ENCODE data around the gene GOSR2. TPM values are rescaled to one million over a fixed set of nuclear protein-coding genes. Genes with fewer than 3 reads are reported as not detected.
"Not testable (repeated sequence)": the region's sequence is repeated elsewhere in the genome, so short reads cannot be mapped to it uniquely, and the experiment has no call there.

Gene GOSR2
- total RNA-seq, 1 experiment from 2014 or later, result 28.7 TPM

DNA sequence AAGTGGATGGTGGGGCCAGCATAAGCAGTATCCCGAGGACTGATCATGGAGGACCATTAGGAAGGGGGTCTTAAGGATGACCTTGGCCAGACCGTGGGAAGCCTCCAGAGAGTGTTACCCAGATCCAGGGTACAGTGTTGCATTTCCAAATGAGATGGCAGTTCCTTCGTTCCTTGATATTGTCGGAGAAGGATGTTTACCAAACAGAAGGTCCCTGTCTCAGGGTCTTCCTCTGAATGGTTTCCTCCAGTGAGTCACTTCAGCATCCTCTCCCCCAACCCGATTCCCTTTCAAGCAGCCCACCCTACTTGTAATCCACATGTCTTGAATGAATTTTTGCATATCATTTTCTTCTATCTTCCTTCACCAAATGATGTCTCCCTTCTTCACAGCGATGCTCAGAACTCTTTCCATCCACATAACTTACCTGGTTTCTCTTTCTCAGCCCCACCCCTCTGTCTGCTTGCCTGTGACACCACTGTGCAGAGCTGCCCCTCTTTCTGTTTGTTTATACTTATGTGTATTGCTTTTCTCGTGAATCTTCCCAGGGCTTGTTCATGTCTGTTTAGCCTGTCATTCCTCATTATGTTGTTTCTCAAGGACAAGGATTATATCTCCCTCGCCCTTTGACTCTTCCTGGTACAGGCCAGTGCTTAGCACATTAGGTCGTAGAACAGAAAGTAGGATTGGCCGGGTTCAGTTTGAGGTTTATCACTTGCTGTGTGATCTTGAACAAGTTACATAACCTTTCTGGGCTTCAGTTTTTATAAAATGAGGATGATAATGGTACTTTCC, 5.7 kb downstream of the GOSR2 start:
- DNase-seq (ENCODE audit: low read depth), result no peak

DNA sequence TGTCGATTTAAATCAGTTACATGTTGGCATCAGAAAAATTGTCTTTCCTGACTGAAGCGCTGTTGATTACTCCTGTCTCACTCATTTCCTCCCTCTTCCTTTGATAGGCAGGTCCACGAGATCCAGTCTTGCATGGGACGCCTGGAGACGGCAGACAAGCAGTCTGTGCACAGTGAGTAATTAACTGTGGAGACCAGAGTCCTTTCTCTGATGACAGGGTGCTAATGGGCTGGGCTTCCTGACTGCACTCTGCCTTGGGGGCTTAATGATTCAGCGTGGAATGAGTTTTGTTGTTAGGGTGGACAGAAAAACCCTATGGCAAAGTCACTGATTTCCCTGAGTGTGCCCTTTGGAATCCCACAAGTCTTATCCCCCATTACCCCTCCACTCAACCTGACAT, 6.5 kb downstream of the GOSR2 start:
- DNase-seq (ENCODE audit: low read depth), result no peak

DNA sequence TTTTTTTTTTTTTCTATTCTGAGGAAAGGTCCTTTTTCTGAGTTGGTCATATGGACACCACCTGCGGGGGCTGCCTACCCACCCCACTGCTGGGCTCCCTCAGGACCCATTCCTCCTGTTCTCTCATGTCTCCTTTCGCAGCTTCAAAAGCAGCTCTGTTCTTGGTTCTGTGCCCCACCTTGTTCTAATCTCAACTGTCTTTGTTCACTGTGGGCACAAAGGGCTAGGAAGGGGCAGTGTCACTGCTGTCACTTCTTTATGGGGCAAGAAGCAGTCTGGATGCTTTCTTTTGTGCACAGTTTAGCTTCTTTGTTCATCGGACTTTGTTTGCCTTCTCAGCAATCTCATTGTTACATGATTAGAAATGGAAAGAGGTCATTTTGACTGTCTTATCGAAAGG, 7.1 kb downstream of the GOSR2 start:
- no peak for DNase-seq (ENCODE audit: low read depth)

DNA sequence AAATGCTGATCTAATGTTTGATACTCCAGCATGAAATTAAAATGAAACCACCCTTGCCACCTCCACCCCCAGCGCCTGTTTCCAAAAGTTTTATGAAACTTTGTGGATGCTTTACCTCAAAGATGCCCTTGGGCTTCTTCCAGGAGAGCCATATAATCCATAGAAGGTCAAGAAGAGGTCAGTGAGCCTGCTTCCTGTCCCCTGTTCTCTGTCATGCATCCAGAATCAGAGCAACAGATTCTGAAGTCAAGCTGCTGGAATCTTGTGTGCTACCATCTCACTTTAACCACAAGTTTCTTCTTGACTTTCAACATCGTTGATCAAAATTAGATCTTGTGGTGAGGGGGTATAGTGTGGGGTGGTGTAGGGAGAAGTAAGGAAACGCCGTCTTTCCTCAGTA, 8.6 kb downstream of the GOSR2 start:
- DNase-seq (ENCODE audit: low read depth), result no peak

DNA sequence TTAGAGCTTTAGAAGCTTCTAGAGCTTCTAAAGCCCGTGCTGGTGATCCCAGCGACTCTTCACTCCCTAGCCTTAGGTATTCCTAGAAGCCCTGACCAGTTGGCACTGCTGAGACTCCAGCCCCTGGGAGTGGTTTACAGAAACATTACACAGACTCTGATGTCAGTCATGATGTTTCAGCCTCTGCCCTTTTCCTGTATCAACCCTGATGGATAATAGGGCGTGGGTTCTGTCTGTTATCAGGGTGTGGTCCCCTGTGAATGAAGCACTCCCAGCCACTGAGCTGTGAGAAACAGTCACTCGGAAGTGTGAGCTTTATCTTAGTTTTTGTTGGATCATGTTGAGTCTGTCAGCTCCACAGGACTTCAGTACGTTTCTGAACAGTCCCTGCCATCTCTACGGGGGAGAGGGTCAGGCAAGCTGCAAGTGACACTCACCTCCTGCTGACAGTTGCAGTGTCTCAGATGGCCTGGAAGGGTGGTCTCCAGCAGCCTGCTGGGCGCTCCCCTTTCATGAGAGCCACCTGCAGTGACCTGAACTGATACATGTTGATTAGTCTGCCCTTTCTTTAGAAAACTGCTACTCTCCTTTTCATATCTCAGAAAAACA, 12.8 kb downstream of the GOSR2 start:
- DNase-seq (ENCODE audit: low read depth), result no peak

DNA sequence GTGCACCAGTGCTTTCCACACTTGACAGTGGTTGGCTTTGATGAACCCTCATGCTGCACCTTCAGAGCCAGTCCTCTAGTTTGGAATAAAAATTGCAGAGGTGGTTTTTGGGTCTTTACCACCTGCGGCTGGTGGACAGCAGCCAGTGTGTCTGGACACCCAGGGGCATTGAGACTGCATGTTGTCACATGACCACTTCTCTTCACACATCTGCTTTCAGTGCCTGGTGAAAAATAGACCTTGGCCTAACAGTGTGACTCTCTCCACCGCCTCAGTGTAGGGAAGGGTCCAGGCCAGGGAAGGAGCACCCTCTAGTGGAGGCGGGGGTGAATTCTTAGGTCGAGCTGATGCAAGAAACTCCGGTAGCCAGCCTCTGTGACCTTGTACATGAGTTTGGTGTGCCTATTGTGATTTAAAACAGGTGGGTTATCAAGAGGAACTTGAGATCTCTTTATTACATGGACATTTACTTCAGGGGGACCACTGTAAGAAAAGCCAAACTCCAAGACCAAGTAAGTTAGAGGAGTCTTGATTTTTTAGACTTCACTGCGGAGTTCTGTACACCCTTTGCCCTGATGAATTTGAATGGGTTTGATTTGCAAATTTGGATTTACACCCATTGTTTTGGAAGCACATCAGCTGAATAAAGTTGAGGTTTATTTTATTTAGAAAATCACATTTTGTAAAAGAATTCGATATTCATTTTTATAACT, 17.9 kb downstream of the GOSR2 start:
- DNase-seq (ENCODE audit: low read depth), result peak; percentile 57

DNA sequence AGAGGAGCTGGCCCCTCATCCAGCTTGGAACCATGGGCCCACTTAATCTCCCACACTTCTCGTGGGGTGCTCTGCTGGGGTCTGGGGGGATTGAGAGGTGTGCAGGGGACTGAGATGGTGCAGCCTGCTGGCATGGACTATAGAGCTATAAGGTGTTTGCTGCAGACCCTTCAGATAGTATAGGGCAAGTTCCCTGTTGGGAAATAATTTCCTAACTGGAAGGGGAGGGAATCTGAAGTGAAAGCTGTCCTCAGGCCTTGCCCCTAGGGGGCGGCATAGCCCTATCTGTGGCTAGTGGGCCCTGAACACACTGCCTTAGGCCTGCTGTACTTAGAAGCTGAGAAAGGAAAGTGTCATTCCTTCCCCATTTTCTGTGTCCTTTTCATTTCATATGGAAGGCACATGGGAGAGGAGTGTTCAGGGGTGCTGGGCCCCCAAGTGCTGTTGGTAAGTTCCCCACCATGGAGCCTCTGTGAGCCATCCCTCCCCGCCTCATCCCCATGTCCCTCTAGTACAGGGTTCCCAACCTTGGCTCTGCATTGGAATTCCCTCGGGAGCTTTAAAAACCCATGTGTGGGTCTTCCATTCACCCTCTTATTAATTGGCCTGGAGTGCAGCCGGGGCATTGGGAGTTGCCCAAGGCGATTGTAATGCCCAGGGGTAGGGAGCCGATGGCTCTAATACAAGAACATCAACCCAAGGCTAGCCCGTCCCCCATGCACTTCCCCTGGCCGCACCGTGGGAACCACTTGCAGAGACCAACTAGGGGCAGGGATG, 19.7 kb downstream of the GOSR2 start:
- peak; percentile 62 for DNase-seq (ENCODE audit: low read depth)

DNA sequence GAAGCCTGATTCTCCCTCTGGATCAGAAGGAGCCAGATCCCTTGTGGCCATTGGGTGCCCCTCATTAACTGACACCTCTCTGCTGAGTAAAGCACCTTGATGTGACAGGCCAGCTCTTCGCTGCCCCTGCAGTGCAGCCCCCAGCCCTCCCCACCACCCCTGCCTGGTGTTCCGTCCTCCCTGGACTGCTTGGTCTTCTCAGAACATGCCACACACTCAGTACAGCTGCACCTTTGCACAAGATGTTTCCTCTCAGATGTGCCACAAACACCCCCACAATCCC, 20.2 kb downstream of the GOSR2 start:
- no peak for DNase-seq (ENCODE audit: low read depth)

DNA sequence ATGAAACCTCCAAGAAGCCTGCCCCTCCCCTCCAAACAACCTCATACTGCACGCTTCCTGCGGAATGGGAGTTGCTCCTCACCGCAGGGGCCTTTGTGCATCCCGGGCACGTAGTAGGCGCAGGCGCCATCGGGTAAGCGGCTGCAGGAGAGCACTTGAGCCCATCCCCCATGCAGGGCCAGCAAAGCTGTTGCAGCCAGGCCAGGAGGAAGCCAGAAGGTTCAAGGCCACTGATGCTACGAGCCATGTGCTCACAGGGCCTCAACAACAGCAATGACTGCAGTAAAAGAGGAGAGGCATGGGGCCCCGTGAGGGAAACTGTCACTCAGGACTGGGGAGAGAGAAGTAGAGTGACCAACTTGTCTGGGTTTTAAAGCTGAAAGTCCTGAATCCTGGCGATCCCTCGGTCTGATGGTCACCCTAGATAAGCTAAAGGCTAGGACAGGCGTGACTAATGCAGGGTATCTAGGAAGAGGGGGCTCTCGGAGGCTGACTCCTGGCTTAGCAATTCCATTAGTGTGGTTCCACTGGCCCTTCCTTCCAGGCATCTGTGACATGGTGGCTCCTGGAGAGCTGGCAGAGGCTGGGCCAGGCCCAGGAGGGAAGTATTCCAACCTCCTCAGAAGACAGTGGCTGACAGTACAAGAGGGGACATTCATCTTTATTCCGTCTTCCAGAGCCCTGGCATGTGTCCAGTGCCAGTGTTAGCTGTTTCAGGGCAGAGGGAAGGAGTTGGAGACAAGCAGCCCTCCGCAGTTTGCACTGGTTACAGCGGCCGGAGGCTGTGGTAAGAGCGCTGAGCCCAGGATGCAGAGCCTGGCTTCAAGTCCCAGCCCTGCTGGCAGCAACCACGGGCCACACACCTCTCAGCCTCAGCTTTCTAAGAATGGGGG, 20.8 kb downstream of the GOSR2 start:
- DNase-seq (ENCODE audit: low read depth), result no peak

DNA sequence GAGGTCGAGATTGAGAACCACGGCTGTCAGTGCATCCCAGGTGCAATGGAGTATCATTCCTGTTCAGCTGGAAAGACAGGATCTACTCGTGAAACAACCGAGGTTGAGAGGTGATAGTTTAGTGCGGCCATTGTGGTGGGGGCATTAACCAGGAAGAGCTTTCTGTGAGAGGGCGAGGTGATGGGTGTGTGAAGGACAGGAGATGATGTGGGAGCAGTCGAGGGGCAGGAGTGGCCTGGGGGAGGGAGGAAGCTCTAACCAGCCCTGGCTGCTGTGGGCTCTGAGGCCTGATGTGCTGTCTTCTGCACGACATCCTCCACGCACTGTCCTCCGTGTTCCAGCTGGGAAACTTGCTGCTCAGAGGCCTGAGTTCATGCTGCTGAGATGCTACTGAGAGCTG, 22.0 kb downstream of the GOSR2 start:
- no peak for DNase-seq (ENCODE audit: low read depth)

DNA sequence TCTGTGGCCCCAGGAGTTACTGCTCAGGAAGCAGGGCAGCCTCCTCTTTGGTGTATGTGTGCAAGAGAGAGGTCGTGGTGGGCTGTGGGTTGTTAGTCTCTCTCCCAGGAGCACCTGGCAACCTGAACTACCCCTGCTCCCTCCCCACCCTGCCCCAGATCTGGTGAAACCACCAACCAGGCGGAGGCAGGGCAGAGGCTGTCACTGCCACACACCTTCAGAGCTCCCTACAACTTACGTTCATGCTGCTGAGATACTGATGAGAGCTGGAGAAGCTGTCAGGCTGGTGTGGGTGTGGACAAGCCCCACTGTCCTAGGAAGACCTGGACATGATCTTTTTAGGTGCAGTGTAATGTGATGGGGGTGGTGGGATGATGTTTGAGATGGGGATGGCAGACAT, 24.3 kb downstream of the GOSR2 start:
- DNase-seq (ENCODE audit: low read depth), result no peak

DNA sequence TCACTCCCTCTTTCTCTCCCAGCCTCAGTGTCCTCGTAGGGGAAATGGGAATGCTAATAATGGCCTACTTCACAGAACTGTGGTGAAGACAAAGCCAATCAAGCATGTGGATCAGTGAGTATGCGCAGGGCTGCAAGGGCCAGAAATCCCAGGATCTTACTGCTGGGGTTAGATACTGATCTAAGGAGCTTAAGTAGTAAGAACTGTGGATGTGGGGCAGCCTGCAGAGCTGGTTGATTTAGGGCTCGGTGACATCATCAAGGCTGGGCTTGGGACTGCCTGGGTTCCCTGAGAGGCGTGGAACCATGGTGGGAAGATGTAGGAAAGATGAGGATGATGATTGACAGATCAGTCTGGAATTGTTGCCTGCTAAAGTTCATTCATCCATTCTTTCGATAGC, 25.6 kb downstream of the GOSR2 start:
- no peak for DNase-seq (ENCODE audit: low read depth)

DNA sequence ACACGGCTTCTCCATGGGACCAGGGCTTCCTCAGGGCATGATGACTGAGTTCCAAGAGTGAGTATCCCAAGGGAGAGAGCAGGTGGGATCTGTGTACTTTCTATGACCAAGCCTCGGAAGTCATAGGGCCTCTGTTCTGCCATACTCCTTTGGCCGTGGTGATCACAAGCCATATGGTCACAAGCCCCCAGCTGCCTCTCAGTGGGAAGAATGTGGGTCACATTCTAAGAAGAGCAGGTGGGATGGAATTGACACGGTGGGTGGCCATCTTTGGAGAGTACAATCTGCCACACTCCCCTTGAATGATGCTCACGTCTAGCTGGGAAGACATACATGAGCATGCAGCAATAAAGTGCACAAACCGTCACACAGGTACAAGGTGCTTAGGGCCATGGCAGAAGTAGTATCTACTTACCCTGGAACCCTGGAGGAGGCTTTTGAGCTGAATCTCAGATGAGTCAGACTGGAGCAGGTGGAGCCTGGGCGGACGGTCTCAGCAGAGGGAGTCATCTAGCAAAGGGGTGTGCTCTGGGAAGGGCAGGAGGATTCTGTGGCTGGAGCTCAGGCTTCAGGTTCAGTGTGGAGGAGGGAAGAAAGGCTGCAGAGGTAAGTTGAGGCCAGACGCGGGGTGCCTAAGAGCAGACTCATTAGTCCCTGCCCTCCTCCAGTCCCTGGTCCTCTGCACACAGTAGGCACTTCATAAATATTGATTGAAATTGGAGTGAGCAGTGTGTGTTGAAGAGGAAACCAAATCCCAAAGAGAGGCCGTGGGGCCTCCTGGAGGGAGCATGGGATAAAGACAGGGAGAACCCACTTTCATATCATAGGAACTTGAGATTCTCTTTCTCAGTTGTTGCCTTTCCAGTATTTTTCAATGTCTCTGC, 26.6 kb downstream of the GOSR2 start:
- peak; percentile 35 for DNase-seq (ENCODE audit: low read depth)

DNA sequence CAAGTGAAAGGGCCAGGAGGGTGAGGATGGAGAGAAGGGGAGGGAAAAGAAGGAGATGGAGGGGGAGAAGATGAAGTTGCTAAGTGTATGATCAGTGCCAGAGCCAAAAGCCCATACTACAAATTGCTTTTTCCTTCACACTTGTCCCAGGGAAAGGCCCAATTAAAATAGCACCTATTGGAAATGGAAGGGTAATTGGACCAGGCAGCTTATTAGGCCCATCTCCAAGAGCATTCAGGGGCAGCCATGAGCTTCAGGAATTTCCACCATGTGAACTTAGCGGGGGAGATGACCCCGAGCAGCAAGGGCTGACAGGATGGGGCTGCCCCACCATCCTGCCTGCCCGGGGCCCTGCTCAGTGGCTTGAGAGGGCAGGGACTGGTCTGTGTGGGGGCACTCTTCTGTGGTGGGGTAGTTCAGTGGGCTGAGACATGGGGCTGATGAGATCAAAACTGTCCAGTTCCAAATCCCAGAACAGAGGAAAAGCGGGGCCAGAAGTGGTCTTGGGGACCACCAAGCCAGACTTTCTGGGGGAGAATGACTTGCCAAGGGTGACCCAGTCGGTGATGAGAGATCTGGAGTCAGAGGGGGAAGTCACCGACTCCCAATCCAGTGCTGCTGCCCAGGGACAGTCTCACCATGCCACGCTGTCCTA, 27.5 kb downstream of the GOSR2 start:
- DNase-seq (ENCODE audit: low read depth), result no peak

DNA sequence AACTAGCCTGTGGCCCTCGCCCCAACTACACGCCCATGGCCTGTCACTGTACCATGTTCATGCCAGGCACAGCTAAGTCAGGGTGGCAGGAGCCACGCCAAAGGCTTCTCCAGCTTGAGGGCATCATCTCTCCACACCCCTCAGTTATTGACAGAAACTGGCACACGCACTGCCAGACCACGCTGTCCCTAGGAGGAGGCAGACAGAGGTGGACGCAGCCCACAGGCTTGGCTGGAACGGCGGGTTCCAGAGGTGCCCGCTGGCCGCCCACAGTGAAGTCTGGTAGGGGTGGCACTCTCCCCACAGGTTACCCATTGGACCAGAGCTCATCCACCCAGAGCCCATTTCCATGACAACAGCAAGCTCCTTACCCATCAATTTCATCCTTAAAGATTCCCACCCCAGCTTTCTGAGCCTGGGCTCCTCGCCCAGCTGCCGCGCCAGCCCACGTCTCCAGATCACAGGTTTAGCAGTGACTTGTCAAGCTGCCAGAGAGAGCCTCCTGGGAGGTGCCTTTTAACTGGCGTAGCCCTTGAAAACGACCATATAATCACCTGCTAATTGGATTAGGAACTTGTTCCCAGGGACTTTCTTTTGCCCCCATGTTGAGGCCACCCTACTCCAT, 28.1 kb downstream of the GOSR2 start:
- no peak for DNase-seq (ENCODE audit: low read depth)

DNA sequence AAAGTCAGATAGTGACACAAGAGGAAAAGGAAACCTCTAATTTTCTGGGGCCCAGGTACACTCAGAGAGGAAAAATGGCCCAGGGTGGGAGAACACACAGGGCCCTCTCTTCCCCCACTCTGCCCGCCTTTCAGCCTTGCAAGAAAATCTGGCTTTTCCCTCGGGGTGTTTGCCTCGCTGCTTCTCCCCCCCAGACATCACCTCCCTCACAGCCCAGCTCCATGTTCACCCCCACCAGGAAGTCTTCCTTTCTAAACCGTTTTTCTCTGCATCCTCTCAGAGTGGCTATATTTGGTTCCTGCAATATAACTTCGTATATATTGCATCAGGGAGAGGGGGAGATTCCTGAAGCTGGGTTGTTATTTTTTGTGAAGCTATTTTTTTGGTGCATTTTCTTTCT, 28.7 kb downstream of the GOSR2 start:
- DNase-seq (ENCODE audit: low read depth), result no peak

DNA sequence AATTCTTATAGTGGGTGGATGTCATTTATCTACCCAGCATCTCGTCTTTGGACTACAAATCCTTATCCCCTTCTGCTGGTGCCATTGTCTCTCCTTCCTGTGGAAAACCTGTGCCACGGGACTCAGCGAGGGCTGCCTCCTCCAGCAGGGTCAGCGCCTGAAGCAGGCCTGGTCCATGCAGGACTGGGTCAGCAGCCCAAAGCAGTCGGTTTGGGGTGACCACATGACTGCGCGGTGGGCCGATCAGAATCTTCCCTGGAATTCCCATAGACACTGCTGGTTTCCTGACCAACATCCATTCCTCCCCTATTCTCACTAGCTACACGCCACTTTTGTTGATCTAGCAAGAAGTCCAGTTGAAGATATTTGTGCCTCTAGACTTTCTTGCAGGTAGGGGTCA, 29.2 kb downstream of the GOSR2 start:
- no peak for DNase-seq (ENCODE audit: low read depth)

DNA sequence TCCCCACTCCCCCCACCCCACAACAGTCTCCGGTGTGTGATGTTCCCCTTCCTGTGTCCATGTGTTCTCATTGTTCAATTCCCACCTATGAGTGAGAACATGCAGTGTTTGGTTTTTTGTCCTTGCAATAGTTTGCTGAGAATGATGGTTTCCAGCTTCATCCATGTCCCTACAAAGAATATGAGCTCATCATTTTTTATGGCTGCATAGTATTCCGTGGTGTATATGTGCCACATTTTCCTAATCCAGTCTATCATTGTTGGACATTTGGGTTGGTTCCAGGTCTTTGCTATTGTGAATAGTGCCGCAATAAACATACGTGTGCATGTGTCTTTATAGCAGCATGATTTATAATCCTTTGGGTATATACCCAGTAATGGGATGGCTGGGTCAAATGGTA, 30.2 kb downstream of the GOSR2 start:
- not testable (repeated sequence) for DNase-seq (ENCODE audit: low read depth)

DNA sequence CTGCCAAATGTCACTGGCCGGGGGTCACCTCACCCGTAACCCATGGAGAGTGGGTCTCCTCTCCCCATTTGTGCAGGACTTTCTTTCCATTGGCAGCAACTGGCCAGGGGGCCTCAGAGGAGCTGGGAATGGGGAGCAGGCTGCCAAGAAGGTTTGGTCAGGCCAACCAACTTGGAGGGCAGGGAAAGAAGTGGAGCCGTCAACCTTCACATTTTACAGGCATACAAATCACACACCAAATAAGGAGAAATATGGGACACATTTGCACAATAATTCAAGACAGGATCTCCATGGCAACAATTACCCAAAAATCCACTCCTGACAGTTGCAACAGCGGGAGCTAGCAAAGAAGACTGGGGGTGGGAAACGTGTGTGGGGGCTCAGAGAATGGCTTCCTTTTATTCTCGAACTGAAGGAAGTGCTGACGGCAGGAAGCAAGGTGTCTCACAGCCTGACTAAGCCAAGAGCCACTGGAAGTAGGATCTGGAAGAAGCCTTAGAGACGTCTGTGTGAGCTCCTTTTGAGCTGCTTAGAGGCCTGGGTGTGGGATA, 35.2 kb downstream of the GOSR2 start:
- no peak for DNase-seq (ENCODE audit: low read depth)

Measured in LHCN-M2 (cell line).